ENCODE measurements around the gene FAR2.
"Not testable (repeated sequence)": the region's sequence is repeated elsewhere in the genome, so short reads cannot be mapped to it uniquely, and the experiment has no call there.

Gene FAR2

DNA sequence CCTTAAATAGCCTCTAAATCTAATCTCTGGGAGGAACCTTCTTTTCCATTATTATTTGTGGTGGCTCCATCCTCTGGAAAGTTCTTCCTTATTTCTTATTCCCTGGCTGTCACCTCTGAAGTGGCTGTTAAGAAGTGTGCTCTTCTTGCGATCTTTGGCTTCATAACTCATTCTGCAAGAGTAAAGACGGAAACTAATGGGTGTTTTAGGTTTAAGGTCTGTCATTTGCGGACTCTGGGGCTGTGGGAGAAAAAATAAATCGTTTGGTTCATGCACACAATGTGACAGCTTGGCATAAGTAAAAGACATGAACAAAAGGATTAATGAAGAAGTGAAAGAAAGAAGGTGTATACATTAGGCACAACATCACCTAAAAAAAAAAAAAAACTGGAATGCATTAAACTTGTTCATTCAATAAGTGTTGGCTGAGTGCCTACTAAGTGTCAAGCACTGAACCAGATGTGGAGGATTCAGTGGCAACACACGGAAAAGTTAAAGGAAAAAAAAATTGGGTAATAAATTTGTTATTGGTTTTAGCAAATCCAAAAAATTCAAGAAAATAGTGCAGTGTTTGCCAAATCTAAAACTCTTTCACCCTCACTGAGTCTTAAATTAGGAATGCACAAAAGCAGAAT is 132.4 kb downstream of the FAR2 start:
- no peak for DNase-seq (ENCODE audit: low spot score)

DNA sequence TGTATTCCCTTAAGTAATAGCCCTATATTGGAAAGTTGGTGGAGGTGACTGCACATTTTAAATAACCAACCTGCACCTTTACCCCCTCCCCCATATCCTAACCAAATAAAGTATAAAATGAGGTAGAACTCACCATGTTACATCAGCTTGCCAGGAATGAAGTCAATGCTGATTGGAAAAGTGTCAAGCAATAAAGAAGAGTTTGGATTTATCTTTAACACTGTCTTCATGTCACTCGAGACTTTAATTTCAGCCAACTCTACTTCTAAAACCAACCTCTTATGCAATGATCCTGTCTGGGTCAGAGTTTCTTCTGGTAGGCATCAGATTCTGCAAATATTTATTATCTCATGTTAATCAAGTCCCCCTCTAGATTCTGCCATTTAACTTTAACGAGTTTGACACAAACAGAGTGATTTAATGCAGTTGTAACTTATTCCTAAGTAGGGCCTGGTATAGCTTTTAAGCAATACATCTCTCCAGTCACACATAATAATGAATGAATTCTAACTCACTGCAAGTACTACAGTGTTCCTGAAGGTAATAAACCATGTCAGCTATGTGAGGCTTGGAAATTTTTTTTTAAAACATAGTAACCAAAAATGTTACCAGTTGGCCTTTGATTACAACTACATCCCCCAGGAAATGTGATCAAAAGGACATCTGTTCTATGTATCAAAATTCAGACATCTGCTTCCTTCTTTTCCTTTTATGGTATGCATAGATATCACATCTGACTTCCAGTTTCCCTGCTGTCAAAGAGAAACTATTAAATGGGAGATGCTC is 133.1 kb downstream of the FAR2 start:
- DNase-seq (ENCODE audit: low spot score): no peak

GRCh38 chr12:29283969-29284700 is 135.1 kb downstream of the FAR2 start:
- DNase-seq (ENCODE audit: low spot score): no peak

GRCh38 chr12:29286081-29286790 is 137.2 kb downstream of the FAR2 start:
- no peak for DNase-seq (ENCODE audit: low spot score)

- no peak for DNase-seq (ENCODE audit: low spot score)
Observed at GRCh38 chr12:29287622-29288021, 138.5 kb downstream of the FAR2 start.

DNA sequence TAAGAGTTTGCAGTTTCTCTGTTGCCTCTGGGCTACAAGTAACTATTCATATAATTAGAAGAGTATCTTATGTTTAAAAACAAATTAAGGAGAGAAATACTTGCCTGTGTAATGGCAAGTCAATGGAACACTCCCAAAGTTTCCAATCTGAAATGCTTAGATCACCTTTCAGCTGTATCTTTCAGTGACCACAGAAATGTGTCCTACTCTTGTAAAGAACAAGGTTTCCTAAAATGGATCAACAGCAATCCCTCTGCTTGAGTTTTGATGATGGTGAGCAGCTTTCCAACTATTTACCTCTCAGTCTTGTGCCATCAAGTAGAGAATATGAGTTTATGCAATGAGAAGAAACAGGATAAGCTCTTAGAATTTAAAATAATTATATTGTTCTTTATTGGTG is 139.0 kb downstream of the FAR2 start:
- no peak for DNase-seq (ENCODE audit: low spot score)

DNA sequence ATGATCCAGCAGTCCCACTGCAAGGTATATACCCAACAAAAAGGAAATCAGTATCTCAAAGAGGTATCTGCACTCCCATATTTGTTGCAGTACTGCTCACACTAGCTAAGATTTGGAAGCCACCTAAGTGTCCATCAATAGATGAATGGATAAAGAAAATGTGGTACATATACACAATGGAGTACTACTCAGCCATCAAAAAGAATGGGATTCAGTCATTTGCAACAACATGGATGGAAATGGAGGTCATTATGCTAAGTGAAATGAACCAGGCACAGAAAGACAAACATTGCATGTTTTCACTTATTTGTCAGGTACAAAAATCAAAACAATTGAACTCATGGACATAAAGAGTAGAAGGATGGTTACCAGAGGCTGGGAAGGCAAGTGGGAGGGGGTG is 141.4 kb downstream of the FAR2 start:
- not testable (repeated sequence) for DNase-seq (ENCODE audit: low spot score)

GRCh38 chr12:29291226-29291625 is 142.1 kb downstream of the FAR2 start:
- DNase-seq (ENCODE audit: low spot score): no peak

GRCh38 chr12:29299633-29300032 is 150.6 kb downstream of the FAR2 start:
- DNase-seq (ENCODE audit: low spot score): no peak

GRCh38 chr12:29301114-29301513 is 152.0 kb downstream of the FAR2 start:
- no peak for DNase-seq (ENCODE audit: low spot score)

DNA sequence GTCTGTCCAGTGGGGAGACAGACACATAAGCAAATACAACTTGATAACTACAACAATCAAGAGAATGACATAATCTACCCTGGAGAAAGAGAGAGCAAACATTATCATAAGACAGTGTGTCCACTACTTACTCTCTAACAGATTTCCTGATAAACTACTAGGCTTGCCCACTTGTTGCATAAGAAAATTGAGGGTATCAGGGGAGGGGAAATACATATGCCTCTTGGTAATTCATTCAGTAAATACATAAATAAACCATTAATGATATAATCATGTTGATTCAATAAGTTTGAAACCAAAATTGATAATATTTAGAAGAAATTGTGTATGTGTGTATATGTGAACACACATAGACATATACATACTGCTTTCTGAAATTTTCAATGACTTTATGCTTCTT is 155.3 kb downstream of the FAR2 start:
- no peak for DNase-seq (ENCODE audit: low spot score)

- no peak for DNase-seq (ENCODE audit: low spot score)
Observed at GRCh38 chr12:29306266-29306665, 157.2 kb downstream of the FAR2 start.

GRCh38 chr12:29306682-29307081 is 157.6 kb downstream of the FAR2 start:
- DNase-seq (ENCODE audit: low spot score): no peak

DNA sequence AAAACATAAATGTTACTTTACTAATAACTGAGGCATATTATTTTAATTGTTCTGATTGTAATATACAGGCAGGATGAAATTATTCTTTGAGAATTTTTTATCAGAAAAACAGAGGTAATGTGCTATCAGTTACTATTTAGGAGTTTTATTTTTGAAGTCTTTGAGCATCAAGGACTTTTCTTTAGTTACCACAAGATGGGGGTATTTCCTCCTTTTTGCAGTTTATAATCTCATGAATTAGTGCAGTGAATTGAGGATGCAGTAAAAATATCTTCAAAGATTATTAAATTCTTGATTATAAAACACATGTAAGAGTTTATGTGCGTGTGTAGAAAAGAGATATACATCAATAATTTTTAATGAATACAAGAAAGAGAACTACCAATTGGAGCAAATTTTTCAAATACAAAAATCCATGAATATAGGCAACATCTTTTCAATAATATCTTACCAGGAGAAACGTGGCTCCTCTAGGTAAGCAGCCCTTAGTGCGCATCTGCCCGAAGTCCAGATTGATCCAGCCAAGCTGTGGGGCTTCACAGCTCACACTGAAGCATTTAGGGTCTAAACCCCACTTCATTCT is 160.3 kb downstream of the FAR2 start:
- no peak for DNase-seq (ENCODE audit: low spot score)

GRCh38 chr12:29310899-29311298 is 161.8 kb downstream of the FAR2 start:
- DNase-seq (ENCODE audit: low spot score): no peak

DNA sequence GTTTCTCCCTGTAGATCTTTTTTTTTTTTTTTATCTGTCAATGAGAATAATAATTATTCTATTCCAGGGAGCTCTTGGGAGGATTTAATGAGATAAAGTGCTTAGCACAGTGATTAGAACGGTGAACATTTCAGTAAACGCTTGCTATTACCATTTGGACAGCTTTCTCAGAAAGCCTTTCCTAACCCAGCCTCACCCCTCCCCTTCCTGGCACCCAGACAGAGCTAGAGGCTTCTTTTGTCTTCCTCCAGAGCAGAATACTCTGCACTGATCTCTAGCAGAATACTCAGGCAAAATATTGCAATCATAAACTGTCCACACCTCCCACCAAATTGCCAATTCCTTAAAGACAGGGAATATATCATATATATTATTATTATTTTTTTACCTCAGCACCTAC is 165.3 kb downstream of the FAR2 start:
- no peak for DNase-seq (ENCODE audit: low spot score)

DNA sequence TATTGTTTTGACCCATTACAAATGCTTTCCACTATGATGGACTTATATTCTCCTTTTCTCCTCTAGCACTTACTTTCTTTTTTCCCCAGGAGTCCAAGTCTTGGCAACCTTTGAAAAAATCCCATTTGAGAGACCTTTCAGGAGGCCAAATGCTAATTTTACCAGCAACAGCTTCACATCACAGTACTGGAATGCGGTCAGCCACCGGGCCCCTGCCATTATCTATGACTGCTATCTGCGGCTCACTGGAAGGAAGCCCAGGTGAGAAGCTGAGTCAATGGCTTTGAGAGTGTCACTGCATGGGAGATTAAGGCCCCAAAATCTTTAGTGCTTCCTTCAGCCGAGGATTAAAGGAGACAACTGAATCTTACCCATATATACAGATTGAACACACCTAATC is 167.7 kb downstream of the FAR2 start:
- no peak for DNase-seq (ENCODE audit: low spot score)

GRCh38 chr12:29317556-29318363 is 168.7 kb downstream of the FAR2 start:
- DNase-seq (ENCODE audit: low spot score): no peak

GRCh38 chr12:29320295-29321085 is 171.4 kb downstream of the FAR2 start:
- no peak for DNase-seq (ENCODE audit: low spot score)

GRCh38 chr12:29322157-29322556 is 173.1 kb downstream of the FAR2 start:
- DNase-seq (ENCODE audit: low spot score): no peak

Data from hematopoietic multipotent progenitor cell treated with erythropoietin and hydrocortisone succinate and interleukin-3 and kit ligand, for 17 days (in vitro differentiated cells).